ENCODE results near the gene KLHL33.

GRCh38 chr14:20477211-20477876 is 41.4 kb upstream of the KLHL33 start:
- TF ChIP-seq, protein P1, sequence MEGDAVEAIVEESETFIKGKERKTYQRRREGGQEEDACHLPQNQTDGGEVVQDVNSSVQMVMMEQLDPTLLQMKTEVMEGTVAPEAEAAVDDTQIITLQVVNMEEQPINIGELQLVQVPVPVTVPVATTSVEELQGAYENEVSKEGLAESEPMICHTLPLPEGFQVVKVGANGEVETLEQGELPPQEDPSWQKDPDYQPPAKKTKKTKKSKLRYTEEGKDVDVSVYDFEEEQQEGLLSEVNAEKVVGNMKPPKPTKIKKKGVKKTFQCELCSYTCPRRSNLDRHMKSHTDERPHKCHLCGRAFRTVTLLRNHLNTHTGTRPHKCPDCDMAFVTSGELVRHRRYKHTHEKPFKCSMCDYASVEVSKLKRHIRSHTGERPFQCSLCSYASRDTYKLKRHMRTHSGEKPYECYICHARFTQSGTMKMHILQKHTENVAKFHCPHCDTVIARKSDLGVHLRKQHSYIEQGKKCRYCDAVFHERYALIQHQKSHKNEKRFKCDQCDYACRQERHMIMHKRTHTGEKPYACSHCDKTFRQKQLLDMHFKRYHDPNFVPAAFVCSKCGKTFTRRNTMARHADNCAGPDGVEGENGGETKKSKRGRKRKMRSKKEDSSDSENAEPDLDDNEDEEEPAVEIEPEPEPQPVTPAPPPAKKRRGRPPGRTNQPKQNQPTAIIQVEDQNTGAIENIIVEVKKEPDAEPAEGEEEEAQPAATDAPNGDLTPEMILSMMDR (IDR thresholded peaks at IDR 0.05) = no peak
- TF ChIP-seq KDM5A (IDR thresholded peaks at IDR 0.05) (no peak), SREBF2 (IDR thresholded peaks at IDR 0.05) (no peak)
